Measurements from ENCODE around the gene LSM2.

The LSM2 gene

GRCh38 chr6:31750411-31751022 is 56.2 kb downstream of the LSM2 start:
- DNase-seq (ENCODE audit: low read depth in 2 of 2), result no peak

- no peak for DNase-seq (ENCODE audit: low read depth in 2 of 2)
Observed at GRCh38 chr6:31749301-31750036, 57.3 kb downstream of the LSM2 start.
